ENCODE results near the gene GRB7.

GRB7 gene

DNA sequence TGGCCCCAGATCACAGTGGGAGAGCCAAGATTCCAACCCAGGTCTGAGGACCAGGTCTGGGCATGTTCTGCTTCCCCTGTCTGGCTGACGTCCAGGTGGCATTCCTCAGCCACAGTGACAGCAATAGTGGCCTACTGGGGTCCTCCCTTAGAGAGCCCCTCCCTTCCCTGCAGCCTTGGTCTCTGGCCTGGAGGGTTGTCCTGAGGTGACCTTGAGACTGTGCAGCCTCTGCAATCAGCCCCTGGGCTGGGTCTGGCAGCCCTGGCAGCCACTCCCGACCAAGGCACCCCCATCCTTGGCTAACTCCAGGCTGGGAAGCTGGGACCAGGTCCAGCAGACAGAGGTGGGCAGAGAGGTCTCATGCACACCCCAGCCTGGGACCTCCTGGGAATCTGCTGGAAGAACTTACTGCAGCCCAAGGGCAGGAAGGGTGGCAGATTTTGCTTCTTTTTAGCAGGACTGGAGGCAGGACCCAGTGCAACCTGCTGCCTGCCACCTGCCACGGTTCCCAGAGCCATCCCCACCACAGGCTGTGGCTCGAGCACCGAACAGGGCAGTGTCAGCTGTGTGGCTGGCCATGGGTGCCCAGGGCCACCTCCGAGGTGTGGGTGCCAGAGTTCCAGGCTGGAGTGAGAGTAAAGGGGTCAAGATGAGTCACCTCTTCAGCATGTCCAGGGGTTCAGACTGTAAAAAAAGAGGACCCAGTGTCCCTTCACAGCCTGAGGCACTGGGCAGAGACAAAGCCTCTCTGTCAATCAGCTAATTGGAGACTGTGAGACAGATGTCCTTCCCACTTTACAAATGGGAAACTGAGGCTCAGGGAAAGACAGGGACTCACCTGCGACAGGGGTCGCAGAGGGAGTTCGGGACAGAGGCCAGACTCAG lies 12.6 kb downstream of the GRB7 start:
- WGBS, 2 donors (ENCODE audit: extremely low coverage in 2 of 2, insufficient read length in 2 of 2, insufficient replicate concordance in 1 of 2) = no CpG with 5 or more reads among the region's 9 CpGs
- no peak overlapping the region for H2BK12ac ChIP-seq (ENCODE audit: low read length)
- no peak overlapping the region for H2AK5ac ChIP-seq (ENCODE audit: low read depth, low read length)
- H3K23ac ChIP-seq (ENCODE audit: low read depth, low read length, poor library complexity) = no peak overlapping the region
- H2BK120ac ChIP-seq (ENCODE audit: low read depth, low read length) = no peak overlapping the region
- H2BK15ac ChIP-seq (ENCODE audit: low read length) = peak overlapping the region; percentile 16
- peaks cover 0 to 40% (median 13%) of the 10 kb centered on the region in 3 experiments for H3K27me3 ChIP-seq (ENCODE audit: control insufficient read depth in 3 of 3, insufficient read depth in 3 of 3, low read depth in 1 of 3, low read length in 3 of 3)
- no peak overlapping the region for H3K4me2 ChIP-seq (ENCODE audit: insufficient read depth, low read length, poor library complexity, severe bottlenecking)
- H3K4ac ChIP-seq (ENCODE audit: low read length) = no peak overlapping the region
- H3K27ac ChIP-seq (replicated peaks; ENCODE audit: low read length) = no peak overlapping the region
- no peak overlapping the region for H4K8ac ChIP-seq (ENCODE audit: low read depth, low read length)
- peak overlapping the region; percentile 84 for H3K18ac ChIP-seq (ENCODE audit: low read length)
- H3K4me3 ChIP-seq (ENCODE audit: low read length in 2 of 2) = no peak overlapping the region
- no peaks in the 10 kb centered on the region for H3K36me3 ChIP-seq (replicated peaks in 1 of 2; ENCODE audit: control insufficient read depth in 2 of 2, insufficient read depth in 2 of 2, low read length in 2 of 2)
- no peak overlapping the region for H2AFZ ChIP-seq (ENCODE audit: low read length)
- H3K9ac ChIP-seq (ENCODE audit: low read depth, low read length, poor library complexity) = peak overlapping the region; percentile 64
- H3K14ac ChIP-seq (ENCODE audit: low read length) = peak overlapping the region; percentile 67
- no peak overlapping the region for H2BK5ac ChIP-seq (ENCODE audit: low read length)
- peaks cover 3% of the 10 kb centered on the region for H3K79me1 ChIP-seq (ENCODE audit: low read depth, low read length)
- H3K4me1 ChIP-seq (ENCODE audit: control insufficient read depth in 2 of 2, insufficient read depth in 1 of 2, low read depth in 1 of 2, low read length in 2 of 2) = peaks cover 1 to 4% of the 10 kb centered on the region in 2 donors
- no peak for DNase-seq (ENCODE audit: low spot score)
- no peak overlapping the region for H4K91ac ChIP-seq (ENCODE audit: low read depth, low read length, poor library complexity)
- peaks cover 2% of the 10 kb centered on the region in 2 donors for H3K9me3 ChIP-seq (replicated peaks in 1 of 2; ENCODE audit: control insufficient read depth in 2 of 2, insufficient read depth in 1 of 2, low read depth in 1 of 2, low read length in 2 of 2)

DNA sequence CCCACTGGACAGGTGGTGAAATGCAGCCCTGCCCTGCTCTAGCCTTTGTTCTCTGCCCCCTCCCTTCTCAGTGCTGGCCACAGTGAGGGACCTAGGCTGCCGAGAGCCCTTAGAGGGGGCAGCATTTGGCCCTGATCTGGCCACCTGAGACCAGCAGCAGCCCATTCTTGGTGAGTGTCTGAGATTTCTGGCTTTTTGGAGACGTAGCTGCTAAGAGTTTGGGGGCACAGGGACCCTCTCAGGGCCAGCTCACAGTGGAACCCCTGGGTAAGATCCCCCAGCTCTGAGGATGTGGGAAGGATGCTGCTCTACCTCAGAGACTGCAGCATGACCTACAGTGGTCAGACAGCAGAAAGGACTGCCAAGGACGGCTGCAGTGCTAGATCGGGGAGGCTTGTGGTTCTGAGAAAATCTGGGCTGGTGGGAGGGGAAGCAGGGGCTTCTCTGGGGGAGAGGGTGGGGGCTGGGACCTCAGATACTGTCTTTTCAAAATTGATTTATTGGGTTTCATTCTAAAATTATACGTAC lies 13.3 kb downstream of the GRB7 start:
- Histone ChIP-seq H4K91ac (ENCODE audit: low read depth, low read length, poor library complexity) (no peak overlapping the region), H3K27ac (replicated peaks; ENCODE audit: low read length) (no peak overlapping the region), H3K4me1 (ENCODE audit: control insufficient read depth in 2 of 2, insufficient read depth in 1 of 2, low read depth in 1 of 2, low read length in 2 of 2) (peaks cover 2 to 6% of the 10 kb centered on the region in 2 donors), H2BK12ac (ENCODE audit: low read length) (no peak overlapping the region), H3K23ac (ENCODE audit: low read depth, low read length, poor library complexity) (no peak overlapping the region), H4K8ac (ENCODE audit: low read depth, low read length) (no peak overlapping the region), H3K18ac (ENCODE audit: low read length) (peak overlapping the region; percentile 84), H3K79me1 (ENCODE audit: low read depth, low read length) (peaks cover 3% of the 10 kb centered on the region), H3K4me2 (ENCODE audit: insufficient read depth, low read length, poor library complexity, severe bottlenecking) (no peak overlapping the region), H2AFZ (ENCODE audit: low read length) (no peak overlapping the region), H2AK5ac (ENCODE audit: low read depth, low read length) (no peak overlapping the region), H2BK5ac (ENCODE audit: low read length) (no peak overlapping the region), H3K14ac (ENCODE audit: low read length) (peak overlapping the region; percentile 67), H3K4ac (ENCODE audit: low read length) (no peak overlapping the region), H3K27me3 (ENCODE audit: control insufficient read depth in 3 of 3, insufficient read depth in 3 of 3, low read depth in 1 of 3, low read length in 3 of 3) (peaks cover 0 to 41% (median 19%) of the 10 kb centered on the region in 3 experiments), H3K4me3 (ENCODE audit: low read length in 2 of 2) (no peak overlapping the region), H3K9ac (ENCODE audit: low read depth, low read length, poor library complexity) (peak overlapping the region; percentile 38), H2BK15ac (ENCODE audit: low read length) (peak overlapping the region; percentile 45), H3K9me3 (replicated peaks in 1 of 2; ENCODE audit: control insufficient read depth in 2 of 2, insufficient read depth in 1 of 2, low read depth in 1 of 2, low read length in 2 of 2) (peaks cover 2% of the 10 kb centered on the region in 2 donors), H3K36me3 (replicated peaks in 1 of 2; ENCODE audit: control insufficient read depth in 2 of 2, insufficient read depth in 2 of 2, low read length in 2 of 2) (no peaks in the 10 kb centered on the region), H2BK120ac (ENCODE audit: low read depth, low read length) (no peak overlapping the region)
- no peak for DNase-seq (ENCODE audit: low spot score)
- WGBS, 2 donors (ENCODE audit: extremely low coverage in 2 of 2, insufficient read length in 2 of 2, insufficient replicate concordance in 1 of 2) = no CpG with 5 or more reads among the region's 5 CpGs

- Histone ChIP-seq H3K4ac (ENCODE audit: low read length) (no peak overlapping the region), H3K4me2 (ENCODE audit: insufficient read depth, low read length, poor library complexity, severe bottlenecking) (no peak overlapping the region), H2BK120ac (ENCODE audit: low read depth, low read length) (no peak overlapping the region), H3K9me3 (replicated peaks in 1 of 2; ENCODE audit: control insufficient read depth in 2 of 2, insufficient read depth in 1 of 2, low read depth in 1 of 2, low read length in 2 of 2) (peaks cover 2% of the 10 kb centered on the region in 2 donors), H3K36me3 (replicated peaks in 1 of 2; ENCODE audit: control insufficient read depth in 2 of 2, insufficient read depth in 2 of 2, low read length in 2 of 2) (no peaks in the 10 kb centered on the region), H3K79me1 (ENCODE audit: low read depth, low read length) (peaks cover 2% of the 10 kb centered on the region), H3K4me1 (ENCODE audit: control insufficient read depth in 2 of 2, insufficient read depth in 1 of 2, low read depth in 1 of 2, low read length in 2 of 2) (peaks cover 2 to 6% of the 10 kb centered on the region in 2 donors), H2BK5ac (ENCODE audit: low read length) (no peak overlapping the region), H3K18ac (ENCODE audit: low read length) (peak overlapping the region; percentile 38), H4K8ac (ENCODE audit: low read depth, low read length) (no peak overlapping the region), H2BK12ac (ENCODE audit: low read length) (peak overlapping the region; percentile 16), H4K91ac (ENCODE audit: low read depth, low read length, poor library complexity) (no peak overlapping the region), H3K4me3 (ENCODE audit: low read length in 2 of 2) (no peak overlapping the region), H3K9ac (ENCODE audit: low read depth, low read length, poor library complexity) (peak overlapping the region; percentile 21), H3K14ac (ENCODE audit: low read length) (no peak overlapping the region), H2AFZ (ENCODE audit: low read length) (no peak overlapping the region), H3K27ac (replicated peaks; ENCODE audit: low read length) (no peak overlapping the region), H3K23ac (ENCODE audit: low read depth, low read length, poor library complexity) (no peak overlapping the region), H2AK5ac (ENCODE audit: low read depth, low read length) (peak overlapping the region; percentile 86), H3K27me3 (ENCODE audit: control insufficient read depth in 3 of 3, insufficient read depth in 3 of 3, low read depth in 1 of 3, low read length in 3 of 3) (peaks cover 0 to 44% (median 20%) of the 10 kb centered on the region in 3 experiments), H2BK15ac (ENCODE audit: low read length) (peak overlapping the region; percentile 92)
- DNase-seq (ENCODE audit: low spot score) = no peak
- no CpG with 5 or more reads among the region's 10 CpGs for WGBS, 2 donors (ENCODE audit: extremely low coverage in 2 of 2, insufficient read length in 2 of 2, insufficient replicate concordance in 1 of 2)
Measured at GRCh38 chr17:39751637-39752036, 13.9 kb downstream of the GRB7 start.

- no peak overlapping the region for H2AFZ ChIP-seq (ENCODE audit: low read length)
- no peak overlapping the region for H2BK5ac ChIP-seq (ENCODE audit: low read length)
- H2AK5ac ChIP-seq (ENCODE audit: low read depth, low read length) = peak overlapping the region; percentile 86
- H3K36me3 ChIP-seq (replicated peaks in 1 of 2; ENCODE audit: control insufficient read depth in 2 of 2, insufficient read depth in 2 of 2, low read length in 2 of 2) = no peaks in the 10 kb centered on the region
- no peak overlapping the region for H3K14ac ChIP-seq (ENCODE audit: low read length)
- no peak overlapping the region for H2BK120ac ChIP-seq (ENCODE audit: low read depth, low read length)
- no peak overlapping the region for H3K18ac ChIP-seq (ENCODE audit: low read length)
- H3K27ac ChIP-seq (replicated peaks; ENCODE audit: low read length) = no peak overlapping the region
- no peak overlapping the region for H2BK15ac ChIP-seq (ENCODE audit: low read length)
- H3K9me3 ChIP-seq (replicated peaks in 1 of 2; ENCODE audit: control insufficient read depth in 2 of 2, insufficient read depth in 1 of 2, low read depth in 1 of 2, low read length in 2 of 2) = peaks cover 2% of the 10 kb centered on the region in 2 donors
- H3K9ac ChIP-seq (ENCODE audit: low read depth, low read length, poor library complexity) = no peak overlapping the region
- no peak overlapping the region for H4K8ac ChIP-seq (ENCODE audit: low read depth, low read length)
- peaks cover 2 to 6% of the 10 kb centered on the region in 2 donors for H3K4me1 ChIP-seq (ENCODE audit: control insufficient read depth in 2 of 2, insufficient read depth in 1 of 2, low read depth in 1 of 2, low read length in 2 of 2)
- no peak overlapping the region for H2BK12ac ChIP-seq (ENCODE audit: low read length)
- no CpG with 5 or more reads among the region's 13 CpGs for WGBS, 2 donors (ENCODE audit: extremely low coverage in 2 of 2, insufficient read length in 2 of 2, insufficient replicate concordance in 1 of 2)
- no peaks in the 10 kb centered on the region for H3K79me1 ChIP-seq (ENCODE audit: low read depth, low read length)
- no peak overlapping the region for H3K23ac ChIP-seq (ENCODE audit: low read depth, low read length, poor library complexity)
- H4K91ac ChIP-seq (ENCODE audit: low read depth, low read length, poor library complexity) = no peak overlapping the region
- no peak overlapping the region for H3K4ac ChIP-seq (ENCODE audit: low read length)
- DNase-seq (ENCODE audit: low spot score) = no peak
- H3K4me2 ChIP-seq (ENCODE audit: insufficient read depth, low read length, poor library complexity, severe bottlenecking) = no peak overlapping the region
- H3K4me3 ChIP-seq (ENCODE audit: low read length in 2 of 2) = no peak overlapping the region
- peaks cover 0 to 47% (median 20%) of the 10 kb centered on the region in 3 experiments for H3K27me3 ChIP-seq (ENCODE audit: control insufficient read depth in 3 of 3, insufficient read depth in 3 of 3, low read depth in 1 of 3, low read length in 3 of 3)
Measured at GRCh38 chr17:39752241-39752881, 14.6 kb downstream of the GRB7 start.
